H1 (cell line): ENCODE results near the gene BTG3. TPM values are rescaled to one million over a fixed set of nuclear protein-coding genes. Genes with fewer than 3 reads are reported as not detected.

Experiments used
- HDAC2 ChIP-seq, 2 experiments: fragments of 300-600 bp in 1 of 2; sonication (generic) in 1 of 2; IDR thresholded peaks; 2 replicates each; pipeline ENCODE4 v1.6.1; 2011 to 2012; ENCODE audit warnings: low read depth in 2 of 2, low read length in 2 of 2, mild to moderate bottlenecking in 2 of 2, moderate library complexity in 2 of 2, borderline replicate concordance in 1 of 2, inconsistent platforms in 1 of 2
- TEAD4 ChIP-seq: IDR thresholded peaks from 2 replicates; pipeline ENCODE4 v1.6.1; 2012; ENCODE audit warnings: low read depth, low read length, inconsistent platforms, mixed read lengths
- polyA plus RNA-seq, 7 experiments: library from polyadenylated mRNA; depleted of rRNA in 3 of 7; stranded (reverse) in 5 of 7; unstranded in 2 of 7; fragments of >200 nt in 5 of 7; fragments of 200-250 nt in 2 of 7; gene quantifications; 1 replicate in 5 of 7; 2 replicates in 1 of 7; 4 replicates in 1 of 7; pipeline versions ENCODE4 v1.2.1 to v1.2.3, GENCODE V29; 2011 to 2013; ENCODE audit warnings: missing spikeins in 2 of 7, mixed read lengths in 2 of 7
- total RNA-seq: library from RNA; stranded (reverse); fragmentation: NEBNext Ultra II Directional; extraction: Animal tissue kit (Norgen Biotek cat#: 25700); gene quantifications from 2 replicates; pipeline ENCODE4 v1.2.1, GENCODE V29; 2021

The BTG3 gene
- total and polyA plus RNA-seq, 2 of the 8 experiments (the other 6 are each of a cell fraction or from before 2014, with no cell fraction given), result 13.6 to 25.9 TPM

- no peak for TF ChIP-seq HDAC2 (IDR thresholded peaks at IDR 0.05; ENCODE audit: borderline replicate concordance in 1 of 2, low read depth in 2 of 2, low read length in 2 of 2)
- TF ChIP-seq TEAD4, result no peak
These were observed 52.2 kb downstream of the BTG3 start (continued) for GRCh38 chr21:17560377-17561025.
